Stimulated activated CD4-positive, alpha-beta T cell treated with anti-CD3 and anti-CD28 coated beads, Interleukin-2, amount 100 ng/mL, for 24 hours (primary cell): Measurements from ENCODE around the gene EHD3.

Experiments used
- DNase-seq, 2 donors: peaks; one replicate each; pipeline ENCODE4 v3.0.0-alpha.2; 2020

EHD3 gene

GRCh38 chr2:31237348-31238017 lies 3.5 kb downstream of the EHD3 start:
- DNase-seq: no peak

DNA sequence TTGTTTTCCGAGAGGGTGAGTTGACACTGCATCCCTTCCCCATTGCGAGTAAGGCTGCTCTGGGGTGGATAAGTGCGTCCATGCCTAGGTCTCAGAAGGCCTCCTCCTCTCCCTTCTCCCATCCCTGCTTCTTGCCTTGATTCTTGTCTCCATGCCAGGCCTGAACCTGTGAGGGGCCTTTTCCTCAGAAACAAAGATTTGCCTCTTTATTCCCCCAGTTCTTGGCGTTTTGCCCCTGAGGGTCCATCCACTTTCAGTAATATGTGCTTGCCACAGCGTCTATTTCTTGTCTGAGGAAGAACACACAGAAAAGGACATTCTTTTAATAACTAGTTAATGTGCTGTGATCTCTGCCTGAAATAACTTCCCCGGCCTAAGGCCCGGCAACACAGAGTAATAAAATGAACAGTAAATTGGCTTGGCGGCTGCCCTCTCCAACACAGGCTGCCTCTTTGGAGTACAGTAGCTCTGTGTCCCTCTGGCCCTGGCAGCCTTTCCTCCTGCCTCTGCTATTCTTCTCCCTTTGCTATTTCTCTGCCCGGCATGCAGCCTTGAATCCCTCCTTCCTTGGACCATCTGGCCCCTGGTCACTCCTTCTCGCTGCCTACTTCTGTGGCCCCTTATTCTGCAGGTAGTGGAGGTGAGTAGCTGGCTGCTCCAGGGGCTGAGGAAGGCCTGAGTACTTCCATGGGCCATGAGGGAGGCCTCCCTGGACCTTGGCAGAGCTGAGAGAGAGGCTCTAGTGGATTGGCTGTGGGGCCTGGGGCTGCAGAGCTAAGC lies 4.4 kb downstream of the EHD3 start:
- no peak for DNase-seq

- no peak for DNase-seq
These were observed 5.1 kb downstream of the EHD3 start for GRCh38 chr2:31238906-31239592.

GRCh38 chr2:31239593-31240177 lies 5.7 kb downstream of the EHD3 start:
- DNase-seq: no peak

DNA sequence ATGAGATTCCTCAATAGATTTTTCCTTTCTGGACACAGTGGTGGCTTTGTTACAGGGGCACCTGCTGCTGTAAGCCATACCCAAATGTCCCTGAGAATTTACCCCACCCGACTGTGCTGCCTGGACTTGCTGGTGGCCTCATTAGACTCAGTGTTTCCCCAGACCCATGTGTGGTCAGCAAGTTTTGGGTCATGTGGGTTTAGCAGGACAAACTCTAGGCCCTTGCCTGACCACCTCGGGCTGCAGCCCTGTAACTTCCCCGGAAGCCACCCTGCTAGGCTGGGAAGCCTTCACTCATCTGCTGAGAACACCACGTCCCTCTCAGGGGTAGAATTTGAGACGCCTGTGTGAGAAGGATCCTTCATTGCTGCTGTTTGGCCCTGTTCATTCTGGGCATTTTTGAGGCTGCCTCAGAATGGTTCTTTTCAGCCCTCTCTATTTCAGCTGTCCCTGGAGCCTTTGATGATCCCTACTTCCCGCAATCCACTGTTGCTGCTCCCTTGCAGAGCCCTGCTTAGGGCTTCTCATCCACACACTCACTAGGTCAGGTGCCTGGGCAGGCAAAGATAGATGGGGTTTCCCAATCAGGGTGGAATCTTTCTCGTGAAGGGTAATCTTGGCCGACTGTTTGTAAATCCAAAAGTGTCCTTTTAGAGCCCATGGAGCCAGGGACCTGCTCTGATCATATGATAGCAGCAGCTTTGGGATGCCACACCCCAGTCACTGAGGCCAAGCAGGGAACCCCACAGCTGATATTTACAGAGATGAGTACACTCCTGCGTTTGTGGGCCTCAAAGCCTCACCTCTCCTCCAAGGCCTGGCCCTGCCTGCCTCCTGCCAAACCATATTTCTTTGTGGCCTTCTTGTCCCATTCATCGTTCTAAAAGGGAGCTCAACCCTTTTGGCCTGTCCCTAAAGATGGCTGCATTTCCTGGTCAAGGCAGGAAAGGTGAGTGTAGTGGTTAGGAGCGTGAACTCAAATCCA lies 6.7 kb downstream of the EHD3 start:
- no peak for DNase-seq

- no peak for DNase-seq
These were observed 7.8 kb downstream of the EHD3 start for GRCh38 chr2:31241625-31242270.

DNA sequence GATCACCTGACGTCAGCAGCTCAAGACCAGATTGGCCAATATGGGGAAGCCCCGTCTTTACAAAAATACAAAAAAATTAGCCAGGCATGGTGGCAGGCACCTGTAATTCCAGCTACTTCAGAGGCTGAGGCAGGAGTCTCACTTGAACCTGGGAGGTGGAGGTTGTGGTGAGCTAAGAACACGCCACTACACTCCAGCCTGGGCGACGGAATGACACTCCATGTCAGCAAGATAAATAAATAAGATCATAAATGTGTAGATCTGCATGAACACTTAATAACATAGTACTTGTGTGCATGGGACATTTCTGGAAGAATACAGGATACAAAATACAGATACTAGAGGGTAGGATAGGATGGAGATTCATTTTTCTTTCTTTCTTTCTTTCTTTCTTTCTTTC lies 9.1 kb downstream of the EHD3 start:
- no peak for DNase-seq

GRCh38 chr2:31244101-31244500 lies 10.1 kb downstream of the EHD3 start:
- no peak for DNase-seq

- no peak for DNase-seq
These were observed 12.4 kb downstream of the EHD3 start for GRCh38 chr2:31246184-31246852.

DNA sequence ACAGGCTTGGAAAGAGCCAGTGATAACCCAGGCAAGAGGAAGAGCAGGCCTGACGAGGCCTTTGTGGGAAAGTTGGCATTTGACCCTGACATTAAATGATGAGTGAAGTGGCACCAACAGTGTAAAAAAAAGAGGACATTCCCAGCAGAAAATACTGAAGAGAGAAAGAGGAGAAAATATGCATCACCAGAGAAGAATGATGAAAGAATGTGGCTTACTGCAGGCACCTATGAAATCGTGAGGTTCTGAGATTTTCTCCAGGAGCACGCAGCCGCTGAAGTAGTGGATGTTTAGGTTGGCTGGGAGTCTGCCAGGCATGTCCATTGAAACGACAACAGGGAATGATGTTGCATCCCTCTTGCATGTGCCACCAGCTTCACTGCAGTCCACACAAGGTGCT lies 13.8 kb downstream of the EHD3 start:
- DNase-seq: no peak

DNA sequence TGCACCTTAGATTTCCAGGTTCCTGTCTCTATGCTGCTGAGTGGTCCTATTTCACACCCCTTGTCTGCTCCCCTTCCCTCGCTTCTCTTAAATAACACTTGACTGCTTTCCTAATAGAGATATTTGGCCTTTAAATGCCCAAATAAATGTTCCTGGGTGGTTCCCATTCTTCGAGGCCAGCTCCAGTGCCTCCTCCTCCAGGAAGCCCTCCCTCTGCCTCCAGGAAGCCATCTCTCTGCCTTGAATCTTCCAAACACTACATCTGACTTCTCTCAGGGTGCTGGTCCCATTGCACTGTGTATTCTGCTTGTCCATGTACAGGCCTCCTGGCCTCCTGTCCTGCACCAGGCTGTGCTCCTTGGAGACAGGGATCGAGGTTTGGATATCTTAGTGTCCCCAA lies 14.2 kb downstream of the EHD3 start:
- DNase-seq: no peak

- DNase-seq: no peak
These were observed 15.2 kb downstream of the EHD3 start for GRCh38 chr2:31249009-31249690.

DNA sequence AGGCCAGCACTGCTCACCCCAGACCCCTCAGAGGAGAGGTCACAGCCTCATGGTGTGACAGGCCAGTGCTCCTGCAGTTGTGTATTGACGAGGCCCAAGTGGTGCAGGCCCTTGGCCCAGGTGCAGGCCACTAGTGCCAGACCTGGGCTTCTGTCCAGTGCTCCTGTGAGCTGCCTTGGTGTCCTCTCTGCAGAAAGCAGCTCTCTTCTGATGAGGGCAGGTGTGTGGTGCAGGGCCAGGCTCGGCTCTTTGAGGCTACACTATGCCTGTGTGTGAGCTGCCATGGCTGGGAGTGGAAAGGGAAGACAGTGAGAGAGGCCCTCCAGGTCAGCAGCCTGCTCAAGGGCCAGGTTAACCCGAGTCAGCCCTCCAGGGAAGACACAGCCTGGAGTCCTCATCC lies 17.1 kb downstream of the EHD3 start:
- DNase-seq: no peak

- no peak for DNase-seq
These were observed 17.9 kb downstream of the EHD3 start for GRCh38 chr2:31251851-31252250.

GRCh38 chr2:31253356-31254131 lies 19.6 kb downstream of the EHD3 start:
- DNase-seq: no peak

DNA sequence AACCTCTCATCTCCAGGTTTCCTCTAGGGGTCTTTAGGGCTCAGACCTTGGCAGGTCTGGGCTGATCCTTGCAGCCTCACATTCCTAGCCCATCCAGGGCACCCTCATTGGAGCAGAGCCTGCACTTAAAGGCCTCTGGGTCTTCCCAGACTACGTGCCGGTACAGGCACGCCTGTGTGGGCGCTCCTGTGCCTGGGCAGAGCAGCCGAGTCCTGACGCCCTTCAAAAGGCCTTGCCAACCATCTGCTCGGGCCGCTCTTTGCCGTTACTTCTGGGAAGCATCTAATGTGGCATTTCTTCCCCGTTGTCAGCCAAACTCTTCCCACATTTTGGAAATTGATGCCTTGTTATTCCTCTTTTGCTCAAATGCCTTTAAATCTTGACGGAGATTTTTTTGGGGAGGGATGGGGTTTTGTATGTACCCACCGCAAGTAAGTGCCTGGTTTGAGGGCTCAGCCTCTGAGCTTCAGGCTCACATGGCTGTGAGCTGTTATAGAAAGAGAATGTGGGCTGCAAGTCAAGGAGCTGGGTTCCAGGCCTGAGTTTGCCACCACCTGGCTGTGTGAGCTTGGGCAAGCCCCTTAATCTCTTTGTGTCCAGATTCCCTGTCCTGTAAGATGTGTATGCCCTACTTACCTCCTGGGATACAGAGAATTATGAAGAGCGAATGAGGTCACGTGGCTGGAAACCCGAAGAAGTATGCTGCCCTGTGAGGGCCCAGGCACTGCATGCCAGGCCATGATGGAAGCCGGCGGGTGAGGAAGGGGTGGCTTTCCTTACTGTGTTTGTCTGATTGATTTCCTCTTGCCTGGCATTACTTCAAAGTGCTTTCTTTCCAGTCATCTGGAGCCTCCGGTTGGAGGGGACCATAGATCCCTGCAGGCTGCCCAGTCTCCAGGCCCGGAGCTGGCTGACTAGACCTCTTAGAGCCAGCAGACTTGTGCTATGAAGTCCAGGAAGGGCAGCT lies 20.6 kb downstream of the EHD3 start:
- DNase-seq: no peak

DNA sequence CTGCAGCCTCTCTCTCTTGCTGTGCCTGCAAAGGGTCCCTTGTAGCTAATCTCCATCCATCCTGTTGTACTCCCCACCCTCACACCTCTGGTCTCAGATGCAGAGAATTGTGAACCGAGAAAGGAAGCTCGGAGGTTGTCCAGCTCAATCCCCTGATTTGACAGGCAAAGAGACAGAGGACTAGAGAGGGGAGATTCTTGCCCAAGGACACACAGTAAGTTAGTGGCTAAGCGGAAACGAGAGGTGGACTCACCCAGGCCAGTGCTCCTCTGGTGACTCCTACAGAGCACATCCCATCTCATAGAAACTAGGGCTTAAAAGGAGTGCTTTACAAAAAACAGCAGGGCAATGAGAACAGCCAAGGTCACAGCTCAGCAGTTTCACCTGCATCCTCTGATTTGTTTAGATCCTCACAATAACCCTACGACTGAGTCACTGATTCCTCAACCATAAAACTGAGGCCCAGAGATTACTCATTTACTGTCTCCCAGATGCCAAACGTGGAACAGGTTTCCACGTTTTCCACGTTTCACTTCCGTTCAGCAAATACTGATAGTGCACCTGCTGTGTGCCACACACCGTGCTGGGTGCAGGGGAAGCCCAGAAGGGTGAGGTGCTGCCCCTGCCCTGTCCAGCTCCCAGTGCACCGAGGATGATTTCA lies 22.1 kb downstream of the EHD3 start:
- DNase-seq: no peak
